Testis (tissue), 2 donors: ENCODE data around the gene BCL7B.

ENCODE experiments used
- POLR2A ChIP-seq: fragments of 450-650 bp; IDR thresholded peaks from one replicate; pipeline ENCODE4 v1.6.1; 2017; ENCODE audit warnings: antibody characterized with exemption, mild to moderate bottlenecking, moderate library complexity
- TF ChIP-seq, protein P1 (sequence below), 3 experiments: fragments of 450-650 bp in 2 of 3; fragments of 200-600 bp in 1 of 3; sonication (generic) in 1 of 3; IDR thresholded peaks; one replicate each; pipeline ENCODE4 v1.5.1; 2016 to 2019; ENCODE audit warnings: antibody characterized with exemption in 3 of 3, mild to moderate bottlenecking in 2 of 3, moderate library complexity in 1 of 3

GRCh38 chr7:73570977-73571376, 13.5 kb upstream of the BCL7B start:
- TF ChIP-seq, protein P1, sequence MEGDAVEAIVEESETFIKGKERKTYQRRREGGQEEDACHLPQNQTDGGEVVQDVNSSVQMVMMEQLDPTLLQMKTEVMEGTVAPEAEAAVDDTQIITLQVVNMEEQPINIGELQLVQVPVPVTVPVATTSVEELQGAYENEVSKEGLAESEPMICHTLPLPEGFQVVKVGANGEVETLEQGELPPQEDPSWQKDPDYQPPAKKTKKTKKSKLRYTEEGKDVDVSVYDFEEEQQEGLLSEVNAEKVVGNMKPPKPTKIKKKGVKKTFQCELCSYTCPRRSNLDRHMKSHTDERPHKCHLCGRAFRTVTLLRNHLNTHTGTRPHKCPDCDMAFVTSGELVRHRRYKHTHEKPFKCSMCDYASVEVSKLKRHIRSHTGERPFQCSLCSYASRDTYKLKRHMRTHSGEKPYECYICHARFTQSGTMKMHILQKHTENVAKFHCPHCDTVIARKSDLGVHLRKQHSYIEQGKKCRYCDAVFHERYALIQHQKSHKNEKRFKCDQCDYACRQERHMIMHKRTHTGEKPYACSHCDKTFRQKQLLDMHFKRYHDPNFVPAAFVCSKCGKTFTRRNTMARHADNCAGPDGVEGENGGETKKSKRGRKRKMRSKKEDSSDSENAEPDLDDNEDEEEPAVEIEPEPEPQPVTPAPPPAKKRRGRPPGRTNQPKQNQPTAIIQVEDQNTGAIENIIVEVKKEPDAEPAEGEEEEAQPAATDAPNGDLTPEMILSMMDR (IDR thresholded peaks at IDR 0.05) = no peak
- TF ChIP-seq POLR2A = no peak
